T-helper 2 cell treated with Interferon-gamma antibody and Interleukin-4, amounts not matched to agents 100 ng/mL and 5 ng/mL, for 36 hours (primary cell): ENCODE measurements around the gene NHS. TPM values are rescaled to one million over a fixed set of nuclear protein-coding genes. Genes with fewer than 3 reads are reported as not detected.
"Not testable (repeated sequence)": the region's sequence is repeated elsewhere in the genome, so short reads cannot be mapped to it uniquely, and the experiment has no call there.

Experiments used
- intact Hi-C: fragments of 100-400 bp; cut with micrococcal nuclease; formaldehyde crosslinking; loops from one replicate; pipeline ENCODE4 v1.15.1; 2023
- total RNA-seq: library from RNA; stranded (reverse); gene quantifications from 2 replicates; pipeline ENCODE4 v1.2.3, GENCODE V29; 2022

NHS gene
- total RNA-seq, 1 donor from 2014 or later: 0.70 TPM

GRCh38 chrX:17544821-17545220, 169.8 kb downstream of the NHS start:
- intact Hi-C loops: no loop called here

DNA sequence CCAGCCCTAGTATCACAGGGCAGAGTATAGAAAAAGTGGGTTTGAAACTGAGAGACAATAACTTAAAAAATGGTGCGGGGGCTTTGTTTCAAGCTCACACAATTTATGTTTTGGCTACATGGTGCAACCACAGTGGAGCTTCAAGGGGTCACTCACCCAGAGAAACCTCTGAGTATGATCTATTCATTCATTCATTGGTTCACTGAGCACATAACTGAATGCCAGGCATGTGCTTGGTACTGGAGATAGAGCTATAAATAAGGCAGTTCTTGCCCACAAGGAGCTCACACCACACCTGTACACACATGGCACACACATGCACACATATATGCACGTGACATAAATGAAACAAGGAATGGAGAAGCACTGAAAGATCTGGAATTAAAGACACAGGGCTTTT, 171.4 kb downstream of the NHS start:
- intact Hi-C loops: no loop called here

GRCh38 chrX:17547658-17548057, 172.7 kb downstream of the NHS start:
- intact Hi-C loops: no loop called here

- intact Hi-C loops: no loop called here
These were observed 174.2 kb downstream of the NHS start for GRCh38 chrX:17549107-17549651.

GRCh38 chrX:17550011-17550410, 175.0 kb downstream of the NHS start:
- intact Hi-C loops: no loop called here

- intact Hi-C loops: no loop called here
These were observed 177.1 kb downstream of the NHS start for GRCh38 chrX:17552044-17552650.

DNA sequence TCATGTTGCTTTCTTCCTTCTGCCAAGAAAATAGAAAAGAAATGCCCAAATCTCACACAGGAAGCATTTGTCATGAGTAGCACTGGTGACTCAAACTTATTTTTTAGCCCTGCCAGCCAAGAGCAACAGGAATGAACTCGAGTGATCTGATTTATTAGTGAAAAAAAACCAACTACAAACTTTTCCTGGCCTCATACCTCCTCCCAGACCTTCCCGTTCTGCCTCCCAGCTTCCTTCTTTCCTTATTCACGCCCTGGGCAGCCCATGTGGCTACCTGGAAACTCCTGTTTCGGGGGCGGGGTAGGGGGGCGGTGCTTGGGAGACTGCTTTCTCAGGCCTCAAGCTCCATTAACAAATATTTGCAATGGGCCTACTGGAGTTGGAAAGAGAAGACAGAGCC, 178.5 kb downstream of the NHS start:
- intact Hi-C loops: no loop called here

GRCh38 chrX:17553961-17554482, 179.0 kb downstream of the NHS start:
- intact Hi-C loops: no loop called here

DNA sequence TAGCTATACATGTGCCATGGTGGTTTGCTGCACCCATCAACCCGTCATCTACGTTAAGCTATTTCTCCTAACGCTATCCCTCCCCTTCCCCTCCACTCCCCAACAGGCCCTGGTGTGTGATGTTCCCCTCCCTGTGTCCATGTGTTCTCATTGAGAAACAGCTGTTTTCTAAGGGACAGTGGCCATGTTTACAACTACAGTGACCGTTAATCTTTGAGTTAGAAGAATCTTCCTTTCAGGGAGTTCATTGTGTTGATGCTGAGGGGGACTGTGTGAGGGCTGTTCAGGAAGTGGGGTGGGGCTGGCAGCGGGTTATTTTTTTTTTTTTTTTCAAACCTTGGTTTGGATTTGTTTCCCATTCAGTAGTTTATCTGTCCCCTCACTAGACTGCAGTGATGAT, 179.9 kb downstream of the NHS start:
- intact Hi-C loops: no loop called here

GRCh38 chrX:17555846-17556245, 180.8 kb downstream of the NHS start:
- intact Hi-C loops: no loop called here

DNA sequence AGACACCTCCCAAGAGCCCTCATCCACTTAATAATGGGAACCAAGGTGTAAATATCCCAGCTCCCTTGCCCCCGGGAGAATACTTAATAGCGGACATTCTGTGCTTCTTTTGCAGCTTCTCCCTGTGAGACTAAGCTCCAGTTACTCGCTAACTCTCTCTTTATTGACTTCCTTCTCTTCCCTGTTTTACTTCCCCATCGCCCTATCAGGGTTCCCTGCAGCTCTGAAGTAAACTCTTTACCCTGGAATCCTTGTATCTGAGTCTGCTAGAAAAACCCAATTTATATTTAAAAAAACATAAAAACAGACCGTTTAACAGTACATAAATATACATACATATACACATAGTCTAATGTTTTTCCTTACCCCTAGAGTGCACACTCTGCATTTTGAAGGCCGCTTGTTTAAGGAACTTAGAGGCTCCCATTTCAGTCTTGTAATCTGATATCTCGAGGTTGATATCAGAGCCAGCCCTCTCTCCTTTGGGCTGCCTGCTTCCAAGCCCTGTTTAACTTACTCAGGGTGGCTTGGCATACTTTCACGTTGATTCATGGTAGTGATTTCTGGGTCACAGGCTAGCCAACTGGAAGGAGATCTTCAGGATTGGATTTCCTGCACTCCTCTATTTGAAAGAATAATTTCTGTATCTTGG, 184.9 kb downstream of the NHS start:
- intact Hi-C loops: no loop called here

DNA sequence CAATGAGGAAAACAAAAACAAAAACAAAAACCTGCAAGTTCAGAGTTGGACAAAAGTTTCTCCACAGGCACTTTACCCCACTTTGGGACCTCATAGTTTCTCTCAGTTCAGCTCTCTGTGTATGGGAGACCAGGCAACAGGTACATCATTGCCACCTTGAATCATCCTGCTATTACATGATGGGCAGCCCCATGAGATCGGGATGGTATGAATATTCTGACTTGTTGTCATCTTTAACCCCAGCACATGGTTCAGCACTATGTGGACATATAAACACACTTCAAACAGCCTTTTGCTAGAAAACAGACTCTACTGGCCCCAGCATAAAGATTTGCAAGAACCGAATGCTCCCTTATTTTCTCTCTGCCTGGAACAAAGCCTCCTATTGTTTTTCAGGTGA, 185.4 kb downstream of the NHS start:
- intact Hi-C loops: no loop called here

- intact Hi-C loops: no loop called here
These were observed 188.1 kb downstream of the NHS start for GRCh38 chrX:17563076-17563475.

GRCh38 chrX:17563515-17563914, 188.5 kb downstream of the NHS start:
- intact Hi-C loops: no loop called here

DNA sequence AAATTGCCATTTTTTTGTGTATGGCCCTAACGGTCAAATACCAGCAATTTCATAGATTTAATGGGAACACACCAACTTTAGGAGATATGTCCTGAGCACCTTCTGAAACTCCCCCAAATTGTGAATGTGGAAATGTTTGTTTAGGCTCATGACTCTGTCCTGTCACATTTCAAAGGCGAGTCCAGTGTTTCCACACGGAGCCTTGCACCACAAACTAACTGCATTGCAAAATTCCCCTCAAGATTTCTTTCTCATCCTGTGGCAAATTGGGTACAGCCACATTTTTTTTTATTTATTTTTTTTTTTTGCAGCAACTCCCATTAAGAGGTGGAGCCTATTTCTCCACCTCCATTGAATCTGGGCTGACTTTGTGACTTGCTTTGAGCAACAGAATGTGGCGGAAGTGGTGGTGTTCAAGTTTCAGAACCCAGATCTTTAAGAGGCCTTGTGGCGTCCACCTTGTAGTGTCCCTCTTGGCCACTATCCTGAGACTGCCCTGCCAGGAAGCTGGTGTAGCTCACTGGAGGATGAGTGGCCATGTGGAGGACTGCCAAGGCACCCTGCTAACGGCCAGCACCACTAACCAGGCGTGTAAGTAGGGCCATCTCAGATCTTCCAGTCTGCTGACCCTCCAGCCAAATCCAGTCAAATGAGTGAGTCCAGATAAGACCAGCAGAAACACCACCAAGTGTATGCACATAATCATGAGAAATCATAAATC, 189.8 kb downstream of the NHS start:
- intact Hi-C loops: no loop called here

- intact Hi-C loops: no loop called here
These were observed 191.7 kb downstream of the NHS start for GRCh38 chrX:17566740-17567139.

DNA sequence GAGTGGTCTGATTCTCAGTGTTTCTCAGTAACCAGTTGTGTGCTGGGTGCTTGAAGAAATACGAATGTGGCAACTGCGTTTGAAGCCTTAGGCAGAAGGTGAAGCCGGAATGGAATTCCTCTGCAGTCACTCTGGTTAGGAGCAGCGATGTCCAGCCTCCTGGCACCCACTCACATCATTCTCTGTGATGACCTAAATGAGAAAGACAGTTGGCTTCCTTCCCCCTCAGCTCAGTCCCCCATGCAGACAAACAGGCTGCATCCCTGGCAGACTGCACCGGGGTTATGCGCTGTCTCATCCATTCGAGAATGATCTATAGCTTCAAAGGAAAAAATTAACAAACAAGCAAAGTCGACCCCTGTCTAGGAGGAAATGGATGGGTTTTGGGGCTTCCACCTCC, 192.2 kb downstream of the NHS start:
- intact Hi-C loops: no loop called here

DNA sequence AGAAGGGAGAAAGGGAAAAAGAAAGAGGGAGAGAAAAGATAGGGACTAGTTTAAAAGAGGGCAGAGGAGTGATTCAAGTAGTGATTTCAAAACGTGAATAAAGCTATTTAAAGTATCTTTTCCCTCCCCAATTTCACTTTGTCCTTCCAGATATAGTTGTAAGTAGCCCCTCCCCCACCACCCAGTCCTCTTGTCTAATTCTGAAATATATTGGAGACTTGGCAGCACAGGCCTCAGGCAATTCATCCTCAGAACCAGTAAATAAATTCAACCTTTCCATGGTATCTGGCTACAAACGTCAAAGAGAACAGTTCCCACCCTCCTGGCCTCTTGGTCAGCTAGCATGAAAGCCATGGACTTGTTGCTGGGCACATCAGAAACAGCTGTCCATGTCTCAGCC, 192.8 kb downstream of the NHS start:
- intact Hi-C loops: no loop called here

DNA sequence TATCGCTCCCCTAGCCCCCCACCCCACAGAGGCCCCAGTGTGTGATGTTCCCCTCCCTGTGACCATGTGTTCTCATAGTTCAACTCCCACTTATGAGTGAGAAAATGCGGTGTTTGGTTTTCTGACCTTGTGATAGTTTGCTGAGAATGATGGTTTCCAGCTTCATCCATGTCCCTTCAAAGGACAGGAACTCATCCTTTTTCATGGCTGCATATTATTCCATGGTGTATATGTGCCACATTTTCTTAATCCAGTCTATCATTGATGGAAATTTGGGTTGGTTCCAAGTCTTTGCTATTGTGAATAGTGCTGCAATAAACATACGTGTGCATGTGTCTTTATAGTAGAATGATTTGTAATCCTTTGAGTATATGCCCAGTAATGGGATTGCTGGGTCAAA, 193.8 kb downstream of the NHS start:
- intact Hi-C loops: not testable (repeated sequence)

- intact Hi-C loops: no loop called here
These were observed 204.0 kb downstream of the NHS start for GRCh38 chrX:17579026-17579425.

DNA sequence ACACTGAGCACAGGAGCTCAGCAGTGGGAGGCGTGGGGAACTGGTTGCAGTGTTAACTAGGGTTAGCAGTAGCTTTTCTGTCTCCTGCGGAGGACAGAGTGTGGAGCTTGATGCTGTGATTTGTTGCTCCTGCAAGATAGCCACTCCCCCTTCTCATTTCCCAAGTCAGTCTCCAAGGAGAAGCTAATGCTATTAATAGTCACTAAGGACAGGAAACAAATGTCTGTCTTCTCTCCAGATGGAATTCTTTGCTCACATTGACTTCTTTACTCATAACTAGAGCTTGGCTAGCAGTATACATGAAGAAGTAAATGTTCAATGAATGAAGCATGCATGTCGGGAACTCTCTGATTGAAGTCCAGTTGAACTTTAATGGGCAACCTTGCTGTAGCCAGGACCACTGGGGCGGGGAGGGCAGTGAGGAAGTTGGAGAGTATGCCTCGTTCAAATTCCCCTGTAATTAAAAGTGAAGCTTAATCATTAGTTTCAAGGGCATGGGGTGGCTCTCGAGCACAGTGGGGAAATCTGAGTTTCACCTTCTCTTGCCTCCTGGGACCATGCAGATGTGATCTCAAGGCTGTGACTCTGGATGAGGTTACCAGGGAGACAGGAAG, 205.6 kb downstream of the NHS start:
- intact Hi-C loops: no loop called here

DNA sequence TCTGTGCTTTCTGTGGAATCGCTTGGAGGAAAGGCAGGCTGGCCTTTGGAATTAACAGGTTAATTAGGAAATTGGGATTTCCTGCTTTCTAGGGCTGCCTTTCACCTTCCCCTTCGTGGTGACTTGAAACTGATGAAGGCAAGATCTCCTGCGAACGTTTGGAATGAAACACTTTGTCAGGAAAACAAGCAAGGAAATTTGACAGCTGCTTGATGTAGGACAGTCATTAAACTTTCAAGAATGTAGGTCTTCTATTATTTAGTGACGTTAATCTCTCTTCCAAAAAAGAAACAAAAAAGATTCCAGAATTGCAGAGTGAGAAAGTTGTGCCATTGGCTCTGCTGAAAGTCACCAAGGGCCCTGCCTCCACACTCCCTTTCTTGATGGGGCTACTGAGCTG, 206.6 kb downstream of the NHS start:
- intact Hi-C loops: no loop called here
